Measurements from ENCODE around the gene SLC9A2.

The SLC9A2 gene

DNA sequence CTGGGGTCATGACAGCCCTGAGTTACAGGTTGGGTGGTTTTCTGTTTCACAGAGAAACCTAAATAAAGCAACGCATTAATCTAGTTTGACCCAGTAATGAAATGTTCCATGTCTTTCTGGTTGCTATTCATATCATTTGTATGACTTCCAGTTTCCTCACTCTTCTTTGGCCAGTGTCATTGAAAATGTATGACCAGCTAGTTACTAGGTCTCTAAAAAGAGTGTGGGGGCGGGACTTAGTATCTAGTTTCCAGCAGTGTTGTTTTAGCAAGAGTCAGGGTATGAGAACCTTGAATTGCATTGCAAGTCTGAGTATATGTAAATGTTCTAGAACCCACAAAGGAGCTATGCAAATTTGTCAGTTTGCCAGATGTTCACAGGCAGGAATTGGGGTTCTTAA lies 47.7 kb downstream of the SLC9A2 start:
- TF ChIP-seq, protein P1, sequence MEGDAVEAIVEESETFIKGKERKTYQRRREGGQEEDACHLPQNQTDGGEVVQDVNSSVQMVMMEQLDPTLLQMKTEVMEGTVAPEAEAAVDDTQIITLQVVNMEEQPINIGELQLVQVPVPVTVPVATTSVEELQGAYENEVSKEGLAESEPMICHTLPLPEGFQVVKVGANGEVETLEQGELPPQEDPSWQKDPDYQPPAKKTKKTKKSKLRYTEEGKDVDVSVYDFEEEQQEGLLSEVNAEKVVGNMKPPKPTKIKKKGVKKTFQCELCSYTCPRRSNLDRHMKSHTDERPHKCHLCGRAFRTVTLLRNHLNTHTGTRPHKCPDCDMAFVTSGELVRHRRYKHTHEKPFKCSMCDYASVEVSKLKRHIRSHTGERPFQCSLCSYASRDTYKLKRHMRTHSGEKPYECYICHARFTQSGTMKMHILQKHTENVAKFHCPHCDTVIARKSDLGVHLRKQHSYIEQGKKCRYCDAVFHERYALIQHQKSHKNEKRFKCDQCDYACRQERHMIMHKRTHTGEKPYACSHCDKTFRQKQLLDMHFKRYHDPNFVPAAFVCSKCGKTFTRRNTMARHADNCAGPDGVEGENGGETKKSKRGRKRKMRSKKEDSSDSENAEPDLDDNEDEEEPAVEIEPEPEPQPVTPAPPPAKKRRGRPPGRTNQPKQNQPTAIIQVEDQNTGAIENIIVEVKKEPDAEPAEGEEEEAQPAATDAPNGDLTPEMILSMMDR (IDR thresholded peaks at IDR 0.05; ENCODE audit: insufficient read depth, low read length, poor library complexity, severe bottlenecking), result no peak
- no peak overlapping the region for H3K4me3 ChIP-seq (replicated peaks; ENCODE audit: low read depth, low read length)
- no peaks in the 10 kb centered on the region for H3K27me3 ChIP-seq (replicated peaks; ENCODE audit: control insufficient read depth, insufficient read depth, low read length)
- no peaks in the 10 kb centered on the region for H3K36me3 ChIP-seq (ENCODE audit: control insufficient read depth, insufficient read depth, low read length)
- no peak for DNase-seq (ENCODE audit: extremely low read depth, insufficient read length)

DNA sequence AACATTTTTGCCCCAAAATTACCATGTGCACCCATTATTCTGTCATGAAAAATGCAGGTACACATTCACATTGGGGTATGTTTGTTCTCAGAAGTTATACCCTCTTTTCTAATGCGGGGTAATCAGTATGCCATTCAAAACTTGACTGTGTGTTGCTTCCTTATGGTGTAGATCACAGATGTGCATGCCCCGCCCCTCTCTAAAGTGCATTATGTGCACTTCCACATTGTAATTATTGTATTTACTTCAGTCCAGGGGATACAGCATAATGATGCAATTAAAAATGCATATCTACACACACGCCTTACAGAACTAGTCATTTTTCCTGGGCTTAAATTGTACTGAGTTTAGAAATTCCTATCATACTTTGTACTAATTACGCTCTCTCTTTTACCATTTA lies 48.8 kb downstream of the SLC9A2 start:
- TF ChIP-seq, protein P1 (IDR thresholded peaks at IDR 0.05; ENCODE audit: insufficient read depth, low read length, poor library complexity, severe bottlenecking), result no peak
- no peak for DNase-seq (ENCODE audit: extremely low read depth, insufficient read length)
- Histone ChIP-seq H3K27me3 (replicated peaks; ENCODE audit: control insufficient read depth, insufficient read depth, low read length) (no peaks in the 10 kb centered on the region), H3K4me3 (replicated peaks; ENCODE audit: low read depth, low read length) (no peak overlapping the region), H3K36me3 (ENCODE audit: control insufficient read depth, insufficient read depth, low read length) (no peaks in the 10 kb centered on the region)

DNA sequence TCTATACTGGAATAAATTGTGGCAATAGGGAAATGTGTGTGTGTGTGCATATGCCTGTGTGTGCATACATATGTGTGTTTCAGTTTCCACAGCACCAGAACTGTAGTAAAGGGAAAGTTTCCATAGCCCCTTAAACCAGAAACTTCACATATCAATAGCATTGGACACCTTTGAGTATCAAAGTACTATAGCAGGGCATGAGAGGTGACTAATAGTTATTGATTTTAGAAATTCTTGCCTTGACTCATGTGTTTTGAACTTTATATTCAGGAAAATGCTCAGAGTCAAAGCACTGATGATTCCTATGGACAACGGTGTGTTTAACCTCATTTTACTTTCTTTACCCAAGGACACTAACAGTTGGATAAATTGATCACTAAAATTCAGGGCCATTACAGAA lies 50.0 kb downstream of the SLC9A2 start:
- Histone ChIP-seq H3K36me3 (ENCODE audit: control insufficient read depth, insufficient read depth, low read length) (no peaks in the 10 kb centered on the region), H3K27me3 (replicated peaks; ENCODE audit: control insufficient read depth, insufficient read depth, low read length) (no peaks in the 10 kb centered on the region), H3K4me3 (replicated peaks; ENCODE audit: low read depth, low read length) (no peak overlapping the region)
- TF ChIP-seq, protein P1 (IDR thresholded peaks at IDR 0.05; ENCODE audit: insufficient read depth, low read length, poor library complexity, severe bottlenecking), result no peak
- DNase-seq (ENCODE audit: extremely low read depth, insufficient read length), result no peak

DNA sequence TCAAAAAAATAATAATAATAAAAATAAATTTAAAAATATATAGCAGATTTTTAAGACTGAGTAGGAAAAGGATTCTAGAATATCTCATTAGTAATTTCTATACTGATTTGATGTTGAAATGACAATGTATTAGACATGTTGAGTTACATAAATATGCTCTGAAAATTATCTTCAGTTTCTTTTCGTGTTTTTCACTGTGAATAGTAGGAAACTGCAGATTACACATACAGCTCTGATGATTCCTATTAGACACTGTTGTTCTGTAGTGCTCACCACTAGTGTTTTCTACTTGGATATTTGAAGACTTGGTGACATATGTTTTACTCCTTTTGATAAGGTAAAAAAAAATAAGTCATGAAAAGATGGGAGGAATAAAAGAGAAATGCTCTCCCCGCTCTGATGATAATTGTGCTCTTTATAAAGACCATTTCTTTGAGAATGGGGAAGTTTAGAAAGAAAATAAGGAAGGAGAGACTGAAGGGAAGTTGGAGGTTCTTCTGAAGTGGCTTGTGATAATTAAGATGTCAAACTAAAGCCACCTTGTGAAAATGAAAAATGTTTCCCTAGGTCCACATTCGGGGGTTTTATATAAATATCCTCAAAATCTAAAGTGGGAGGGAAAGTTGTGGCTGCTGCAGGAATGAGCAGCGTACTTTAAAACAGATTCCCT lies 52.9 kb downstream of the SLC9A2 start:
- TF ChIP-seq, protein P1 (IDR thresholded peaks at IDR 0.05; ENCODE audit: insufficient read depth, low read length, poor library complexity, severe bottlenecking), result no peak
- no peaks in the 10 kb centered on the region; the same call in 1 of the 2 replicates for H3K27me3 ChIP-seq (replicated peaks; ENCODE audit: control insufficient read depth, insufficient read depth, low read length)
- no peaks in the 10 kb centered on the region for H3K36me3 ChIP-seq (ENCODE audit: control insufficient read depth, insufficient read depth, low read length)
- no peak for DNase-seq (ENCODE audit: extremely low read depth, insufficient read length)
- no peak overlapping the region for H3K4me3 ChIP-seq (replicated peaks; ENCODE audit: low read depth, low read length)

DNA sequence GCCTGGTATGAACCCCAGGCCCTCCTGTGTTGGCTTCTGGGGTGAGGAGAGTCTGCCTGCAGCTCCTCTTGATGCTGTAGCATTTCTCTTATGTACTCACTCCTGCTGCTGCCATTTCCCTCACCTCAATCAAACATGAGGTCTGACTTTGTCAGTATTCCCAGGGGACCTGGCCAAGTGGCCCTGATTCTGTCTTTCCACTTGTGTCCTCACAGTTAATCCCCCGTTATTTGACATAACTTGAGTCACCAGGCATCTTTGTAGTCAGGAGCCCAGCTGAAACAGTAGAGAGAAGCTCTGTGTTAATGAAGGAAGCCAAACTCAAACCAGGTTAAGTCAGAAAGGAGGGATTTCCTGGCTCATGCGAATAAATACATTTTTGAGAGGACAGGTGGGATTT lies 55.0 kb downstream of the SLC9A2 start:
- Histone ChIP-seq H3K4me3 (replicated peaks; ENCODE audit: low read depth, low read length) (no peak overlapping the region), H3K27me3 (replicated peaks; ENCODE audit: control insufficient read depth, insufficient read depth, low read length) (no peaks in the 10 kb centered on the region; the same call in 1 of the 2 replicates), H3K36me3 (ENCODE audit: control insufficient read depth, insufficient read depth, low read length) (no peaks in the 10 kb centered on the region)
- TF ChIP-seq, protein P1 (IDR thresholded peaks at IDR 0.05; ENCODE audit: insufficient read depth, low read length, poor library complexity, severe bottlenecking), result no peak
- DNase-seq (ENCODE audit: extremely low read depth, insufficient read length), result no peak

DNA sequence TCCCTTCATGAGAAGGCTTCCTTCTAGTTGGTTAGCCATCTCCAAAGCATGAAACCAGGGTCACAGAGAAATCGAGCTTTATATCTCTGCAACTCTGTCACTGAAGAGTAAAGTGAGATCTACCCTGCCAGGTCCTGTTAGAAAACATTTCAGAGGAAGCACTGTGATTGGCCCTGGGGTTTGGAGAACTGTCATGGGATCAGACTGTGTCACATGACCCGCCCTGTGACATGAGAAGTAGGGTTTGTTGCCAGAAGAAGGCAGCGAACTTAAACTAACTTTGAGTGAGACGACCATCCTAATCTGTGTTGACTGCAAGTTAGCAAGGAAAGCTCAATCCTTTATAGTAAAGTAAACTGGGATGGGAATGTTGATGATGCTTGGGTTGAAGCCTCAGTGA lies 55.5 kb downstream of the SLC9A2 start:
- no peak for DNase-seq (ENCODE audit: extremely low read depth, insufficient read length)
- no peaks in the 10 kb centered on the region; the same call in 1 of the 2 replicates for H3K27me3 ChIP-seq (replicated peaks; ENCODE audit: control insufficient read depth, insufficient read depth, low read length)
- no peak overlapping the region for H3K4me3 ChIP-seq (replicated peaks; ENCODE audit: low read depth, low read length)
- TF ChIP-seq, protein P1 (IDR thresholded peaks at IDR 0.05; ENCODE audit: insufficient read depth, low read length, poor library complexity, severe bottlenecking), result no peak
- no peaks in the 10 kb centered on the region for H3K36me3 ChIP-seq (ENCODE audit: control insufficient read depth, insufficient read depth, low read length)

Data from GM06990 (cell line).